WTC11 (cell line): ENCODE results near the gene TNNT3. TPM values are rescaled to one million over a fixed set of nuclear protein-coding genes. Genes with fewer than 3 reads are reported as not detected.
A peak's percentile ranks its signal among the peaks of the same experiment; 100 is the strongest.

Experiments used
- ATAC-seq: fragments of 200-7000 bp; cut with Tn5 transposase; 2 replicates; pipeline ENCODE4 v1.10.0; 2021; ENCODE audit warnings: mild to moderate bottlenecking, moderate library complexity
- CTCF ChIA-PET: fragments of 300-600 bp; sonication (Branson Sonifier 250); formaldehyde crosslinking; loops from one replicate; lab custom pipeline; 2021; ENCODE audit warnings: antibody characterized with exemption; lab: Charles Lee
- POLR2A ChIA-PET: fragments of 350-600 bp; sonication (Branson Sonifier 250); formaldehyde crosslinking; loops from one replicate; lab custom pipeline; 2021; ENCODE audit warnings: antibody characterized with exemption; lab: Charles Lee
- DNase-seq: peaks from one replicate; pipeline ENCODE4 v3.0.0; 2021; ENCODE audit warnings: low spot score
- H3K27ac Mint-ChIP-seq: 2 replicates; pipeline ENCODE4 v1.8.0; 2021; ENCODE audit warnings: mixed read lengths
- H3K27me3 Mint-ChIP-seq: 2 replicates; pipeline ENCODE4 v1.8.0; 2021; ENCODE audit warnings: low read depth, mild to moderate bottlenecking, moderate library complexity, mixed read lengths
- H3K36me3 Mint-ChIP-seq: 2 replicates; pipeline ENCODE4 v1.8.0; 2021; ENCODE audit warnings: mixed read lengths
- H3K4me1 Mint-ChIP-seq: 2 replicates; pipeline ENCODE4 v1.8.0; 2022; ENCODE audit warnings: mixed read lengths
- H3K4me3 Mint-ChIP-seq: 2 replicates; pipeline ENCODE4 v1.8.0; 2021; ENCODE audit warnings: mild to moderate bottlenecking, moderate library complexity, mixed read lengths
- H3K9me3 Mint-ChIP-seq: 2 replicates; pipeline ENCODE4 v1.8.0; 2021; ENCODE audit warnings: mixed read lengths
- ATF6 ChIP-seq: sonication (generic); formaldehyde crosslinking; IDR thresholded peaks from 2 replicates; pipeline ENCODE4 v1.8.1; 2023; ENCODE audit warnings: mild to moderate bottlenecking, missing genetic modification reagents
- CREM ChIP-seq: sonication (generic); formaldehyde crosslinking; IDR thresholded peaks from 2 replicates; pipeline ENCODE4 v1.8.1; 2022; ENCODE audit warnings: mild to moderate bottlenecking, missing genetic modification reagents, moderate library complexity
- ETV6 ChIP-seq: sonication (generic); formaldehyde crosslinking; IDR thresholded peaks from 2 replicates; pipeline ENCODE4 v1.8.1; 2022; ENCODE audit warnings: mild to moderate bottlenecking, missing genetic modification reagents
- FOXP4 ChIP-seq: sonication (generic); formaldehyde crosslinking; IDR thresholded peaks from 2 replicates; pipeline ENCODE4 v1.8.0; 2022; ENCODE audit warnings: mild to moderate bottlenecking, missing genetic modification reagents
- GRHL2 ChIP-seq: fragments of 250-450 bp; sonication (Bioruptor Pico); IDR thresholded peaks from 2 replicates; pipeline ENCODE4 v1.8.0; 2022; ENCODE audit warnings: mild to moderate bottlenecking, moderate library complexity; ENCODE audit not compliant: insufficient replicate concordance, severe bottlenecking
- JAZF1 ChIP-seq: fragments of 250-450 bp; sonication (Bioruptor Pico); IDR thresholded peaks from 2 replicates; pipeline ENCODE4 v1.9.0; 2021; ENCODE audit warnings: moderate library complexity, mild to moderate bottlenecking, inconsistent platforms
- MAX ChIP-seq: sonication (generic); formaldehyde crosslinking; IDR thresholded peaks from 2 replicates; pipeline ENCODE4 v1.8.0; 2022; ENCODE audit warnings: mild to moderate bottlenecking, missing genetic modification reagents
- MLX ChIP-seq: sonication (generic); formaldehyde crosslinking; IDR thresholded peaks from 2 replicates; pipeline ENCODE4 v1.8.1; 2023; ENCODE audit warnings: mild to moderate bottlenecking, missing genetic modification reagents, moderate library complexity
- MYBL2 ChIP-seq: sonication (generic); formaldehyde crosslinking; IDR thresholded peaks from 2 replicates; pipeline ENCODE4 v1.8.1; 2023; ENCODE audit warnings: mild to moderate bottlenecking, moderate library complexity, missing genetic modification reagents
- PRDM15 ChIP-seq: sonication (generic); formaldehyde crosslinking; IDR thresholded peaks from 2 replicates; pipeline ENCODE4 v1.8.0; 2022; ENCODE audit warnings: missing genetic modification reagents
- PREB ChIP-seq: sonication (generic); formaldehyde crosslinking; IDR thresholded peaks from 2 replicates; pipeline ENCODE4 v1.8.1; 2022; ENCODE audit warnings: mild to moderate bottlenecking, missing genetic modification reagents, moderate library complexity, borderline replicate concordance
- PRRX2 ChIP-seq: fragments of 250-450 bp; sonication (Bioruptor Pico); IDR thresholded peaks from 2 replicates; pipeline ENCODE4 v1.8.0; 2021; ENCODE audit warnings: mild to moderate bottlenecking
- SMAD3 ChIP-seq: sonication (generic); formaldehyde crosslinking; IDR thresholded peaks from 2 replicates; pipeline ENCODE4 v1.8.0; 2022; ENCODE audit warnings: missing genetic modification reagents, mild to moderate bottlenecking, borderline replicate concordance
- SOX15 ChIP-seq: fragments of 250-450 bp; sonication (Bioruptor Pico); IDR thresholded peaks from 2 replicates; pipeline ENCODE4 v1.9.0; 2021; ENCODE audit warnings: mild to moderate bottlenecking
- TEAD4 ChIP-seq: sonication (generic); formaldehyde crosslinking; IDR thresholded peaks from 2 replicates; pipeline ENCODE4 v1.8.0; 2022; ENCODE audit warnings: mild to moderate bottlenecking, missing genetic modification reagents
- USF1 ChIP-seq: sonication (generic); formaldehyde crosslinking; IDR thresholded peaks from 2 replicates; pipeline ENCODE4 v1.8.0; 2022; ENCODE audit warnings: mild to moderate bottlenecking, missing genetic modification reagents
- ZBTB43 ChIP-seq: sonication (generic); formaldehyde crosslinking; IDR thresholded peaks from 2 replicates; pipeline ENCODE4 v1.8.1; 2023; ENCODE audit warnings: mild to moderate bottlenecking, missing genetic modification reagents
- ZNF263 ChIP-seq: sonication (generic); formaldehyde crosslinking; IDR thresholded peaks from 2 replicates; pipeline ENCODE4 v1.8.1; 2022; ENCODE audit warnings: low read depth, mild to moderate bottlenecking, moderate library complexity, missing genetic modification reagents
- ZNF317 ChIP-seq: sonication (generic); formaldehyde crosslinking; IDR thresholded peaks from 2 replicates; pipeline ENCODE4 v1.8.1; 2023; ENCODE audit warnings: low read depth, mild to moderate bottlenecking, moderate library complexity, missing genetic modification reagents, borderline replicate concordance
- ZNF423 ChIP-seq: fragments of 250-450 bp; sonication (Bioruptor Pico); IDR thresholded peaks from 2 replicates; pipeline ENCODE4 v2.1.2; 2022; ENCODE audit warnings: mild to moderate bottlenecking, moderate library complexity
- total RNA-seq: library from RNA; stranded (reverse); gene quantifications from 3 replicates; pipeline ENCODE4 v1.2.3, GENCODE V29; 2021

TNNT3 gene
- total RNA-seq, 1 experiment from 2014 or later = not detected

GRCh38 chr11:1926156-1927025, 6.9 kb downstream of the TNNT3 start:
- TF ChIP-seq ZNF263 (CRISPR knock-in tag) (peak; percentile 49; the same call in 1 of the 2 replicates), JAZF1 (CRISPR knock-in tag) (no peak), SMAD3 (CRISPR knock-in tag) (no peak)
- TF ChIP-seq, all 79 proteins: peak for 1
- H3K4me3 Mint-ChIP-seq = no peak overlapping the region
- no peak overlapping the region for H3K27ac Mint-ChIP-seq
- H3K27me3 Mint-ChIP-seq = no peaks in the 10 kb centered on the region; the same call in 1 of the 2 replicates
- ChIA-PET CTCF (no interaction called here), POLR2A (no interaction called here)
- DNase-seq (no peak), ATAC-seq (no peak)
- H3K36me3 Mint-ChIP-seq = no peaks in the 10 kb centered on the region
- H3K9me3 Mint-ChIP-seq = no peaks in the 10 kb centered on the region
- H3K4me1 Mint-ChIP-seq = no peaks in the 10 kb centered on the region

GRCh38 chr11:1927026-1927847, 7.7 kb downstream of the TNNT3 start:
- ChIA-PET POLR2A (no interaction called here), CTCF (interaction anchor here (1.0 kb wide), 1 partner anchor 45 kb away, joined by 4 read pairs; no protein-coding TSS in a partner anchor)
- H3K4me1 Mint-ChIP-seq = no peaks in the 10 kb centered on the region
- H3K9me3 Mint-ChIP-seq = no peaks in the 10 kb centered on the region
- H3K27me3 Mint-ChIP-seq = no peaks in the 10 kb centered on the region; the same call in 1 of the 2 replicates
- DNase-seq (no peak), ATAC-seq (no peak)
- no peaks in the 10 kb centered on the region for H3K36me3 Mint-ChIP-seq
- no peak overlapping the region for H3K27ac Mint-ChIP-seq
- no peak overlapping the region for H3K4me3 Mint-ChIP-seq
- TF ChIP-seq PRDM15 (CRISPR knock-in tag) = no peak
- no peak for TF ChIP-seq ZNF423 (CRISPR knock-in tag)
- no peak for TF ChIP-seq PREB (CRISPR knock-in tag)
- no peak for TF ChIP-seq MLX (CRISPR knock-in tag)
- TF ChIP-seq ETV6 (CRISPR knock-in tag) = no peak
- no peak for TF ChIP-seq FOXP4 (CRISPR knock-in tag)
- TF ChIP-seq USF1 = no peak
- no peak for TF ChIP-seq GRHL2
- no peak for TF ChIP-seq PRRX2
- no peak for TF ChIP-seq ZBTB43 (CRISPR knock-in tag)
- no peak for TF ChIP-seq CREM (CRISPR knock-in tag)
- no peak for TF ChIP-seq TEAD4 (CRISPR knock-in tag)
- TF ChIP-seq ATF6 (CRISPR knock-in tag) = no peak
- TF ChIP-seq MYBL2 (CRISPR knock-in tag) = no peak
- no peak for TF ChIP-seq ZNF317 (CRISPR knock-in tag)
- no peak for TF ChIP-seq MAX (CRISPR knock-in tag)
- TF ChIP-seq SOX15 (CRISPR knock-in tag) = no peak
